Measurements from ENCODE around the gene KAZN. TPM values are rescaled to one million over a fixed set of nuclear protein-coding genes. Genes with fewer than 3 reads are reported as not detected.

Gene KAZN
- total RNA-seq, 1 experiment from 2014 or later = 7.7 TPM

- DNase-seq (ENCODE audit: low read depth) = no peak
These were observed 405.9 kb downstream of the KAZN start for GRCh38 chr1:15004396-15004795.

- DNase-seq (ENCODE audit: low read depth) = no peak
These were observed 406.6 kb downstream of the KAZN start for GRCh38 chr1:15005116-15005515.

DNA sequence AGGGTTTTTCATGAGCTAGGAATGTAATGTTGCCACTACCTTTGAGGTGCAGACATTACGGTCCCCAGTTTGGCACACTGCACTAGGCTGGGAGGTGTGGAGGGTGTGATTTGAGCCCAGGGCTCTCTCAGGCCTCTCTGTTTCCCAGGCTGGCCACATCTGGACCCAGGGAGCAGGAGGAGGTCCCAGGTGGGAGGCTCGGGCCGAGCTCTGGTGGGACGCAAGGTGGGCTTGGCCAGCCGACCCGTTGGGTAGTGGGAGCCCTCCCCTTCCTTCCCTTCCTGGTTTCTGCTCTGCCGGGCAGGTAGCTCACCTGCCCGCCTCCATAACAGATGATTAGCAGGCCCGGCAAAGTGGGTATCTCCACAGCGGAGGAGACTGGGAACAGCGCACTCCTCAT lies 408.9 kb downstream of the KAZN start:
- no peak for DNase-seq (ENCODE audit: low read depth)

DNA sequence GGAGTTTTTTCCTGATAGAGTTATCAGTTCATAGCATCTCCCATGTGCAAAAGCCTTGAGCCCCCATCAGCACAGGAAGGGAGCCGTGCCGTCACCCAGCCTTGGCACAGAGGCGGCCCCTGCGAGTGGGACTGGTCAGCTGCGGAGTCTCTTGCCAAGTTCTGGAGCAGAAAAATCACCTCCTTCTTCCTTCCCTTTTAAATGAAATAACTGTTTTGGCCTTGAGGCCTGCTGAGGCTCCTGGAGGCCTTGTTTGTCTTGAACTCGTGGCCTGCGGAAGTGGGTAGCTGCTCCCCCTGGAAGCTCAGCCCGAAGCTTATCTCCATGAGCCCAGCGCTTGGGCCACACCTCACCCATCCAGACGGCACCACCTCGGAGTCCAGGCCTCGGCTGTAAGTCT lies 409.4 kb downstream of the KAZN start:
- no peak for DNase-seq (ENCODE audit: low read depth)

- DNase-seq (ENCODE audit: low read depth) = no peak
These were observed 410.6 kb downstream of the KAZN start for GRCh38 chr1:15008783-15009729.

- DNase-seq (ENCODE audit: low read depth) = no peak
These were observed 412.7 kb downstream of the KAZN start for GRCh38 chr1:15011160-15011559.

DNA sequence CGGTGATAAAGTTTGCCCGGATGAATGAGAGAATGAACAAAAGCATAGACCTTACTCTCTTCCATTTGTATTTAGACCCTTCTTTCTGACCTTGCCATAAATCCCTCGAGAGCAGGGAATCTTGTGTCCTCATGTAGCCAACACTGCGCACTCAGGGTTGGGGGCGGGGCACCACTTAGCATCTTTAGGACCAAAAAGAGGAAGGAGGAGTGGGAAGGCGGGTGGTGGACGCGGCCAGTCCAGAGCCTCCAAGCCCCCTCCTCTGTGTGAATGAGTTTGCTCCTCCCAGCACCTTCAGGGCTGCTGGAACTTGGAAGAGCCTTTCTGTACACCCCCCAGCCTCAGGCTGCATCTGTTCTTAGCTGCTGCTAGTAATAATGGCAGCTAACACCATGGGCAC lies 413.2 kb downstream of the KAZN start:
- DNase-seq (ENCODE audit: low read depth) = no peak

DNA sequence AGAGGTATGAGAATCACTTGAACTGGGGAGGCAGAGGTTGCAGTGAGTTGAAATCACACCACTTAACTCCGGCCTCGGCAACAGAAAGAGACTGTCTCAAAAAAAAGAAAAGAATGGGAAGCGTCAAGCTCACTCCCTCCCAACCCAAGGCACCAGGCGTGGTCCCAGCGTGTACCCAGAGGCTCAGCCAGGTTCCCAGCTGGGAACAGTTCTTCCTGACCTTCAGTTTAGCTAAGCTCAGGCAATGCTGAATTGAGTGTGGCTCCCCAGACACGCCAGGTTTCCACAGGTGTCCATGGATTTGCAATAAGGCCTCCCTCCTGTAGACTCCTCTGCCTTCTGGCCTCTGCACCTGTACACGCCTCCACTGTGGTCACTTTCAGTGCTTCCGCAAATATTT lies 414.3 kb downstream of the KAZN start:
- no peak for DNase-seq (ENCODE audit: low read depth)

GRCh38 chr1:15013767-15014166 lies 415.3 kb downstream of the KAZN start:
- DNase-seq (ENCODE audit: low read depth) = no peak

GRCh38 chr1:15014516-15014915 lies 416.0 kb downstream of the KAZN start:
- no peak for DNase-seq (ENCODE audit: low read depth)

DNA sequence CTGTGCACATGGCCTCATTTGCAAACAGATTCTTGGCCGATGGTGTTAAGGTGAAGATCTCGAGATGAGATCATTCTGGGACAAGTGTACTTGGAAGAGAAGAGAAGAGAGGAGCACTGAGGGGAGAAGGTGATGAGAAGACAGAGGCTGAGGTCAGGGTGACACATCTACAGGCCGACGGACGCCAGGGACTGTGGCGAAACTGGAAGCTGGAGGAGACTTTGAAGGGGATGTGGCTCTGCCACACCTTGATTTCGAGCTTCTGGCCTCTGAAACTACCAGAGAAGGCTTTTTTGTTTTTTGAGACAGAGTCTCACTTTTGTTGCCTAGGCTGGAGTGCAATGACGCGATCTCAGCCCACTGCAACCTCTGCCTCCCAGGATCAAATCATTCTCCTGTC lies 417.5 kb downstream of the KAZN start:
- DNase-seq (ENCODE audit: low read depth) = no peak

DNA sequence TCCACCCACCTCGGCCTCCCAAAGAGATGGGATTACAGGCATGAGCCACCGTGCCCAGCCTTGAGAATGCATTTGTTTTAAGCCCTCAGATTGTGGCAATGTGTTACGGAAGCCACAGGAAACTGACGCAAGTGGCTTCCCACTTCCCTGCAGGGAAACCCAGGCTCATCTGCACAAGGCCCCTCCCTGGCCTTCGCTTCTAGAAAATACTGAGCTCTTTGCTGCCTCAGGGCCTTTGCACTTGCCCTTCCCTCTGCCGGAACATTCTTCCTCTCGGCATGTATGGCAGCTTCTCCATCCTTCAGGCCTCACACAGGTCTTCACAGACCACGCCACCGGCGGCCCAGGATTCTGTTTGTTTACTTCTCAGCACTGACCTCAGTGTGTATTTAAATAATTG lies 418.0 kb downstream of the KAZN start:
- no peak for DNase-seq (ENCODE audit: low read depth)

DNA sequence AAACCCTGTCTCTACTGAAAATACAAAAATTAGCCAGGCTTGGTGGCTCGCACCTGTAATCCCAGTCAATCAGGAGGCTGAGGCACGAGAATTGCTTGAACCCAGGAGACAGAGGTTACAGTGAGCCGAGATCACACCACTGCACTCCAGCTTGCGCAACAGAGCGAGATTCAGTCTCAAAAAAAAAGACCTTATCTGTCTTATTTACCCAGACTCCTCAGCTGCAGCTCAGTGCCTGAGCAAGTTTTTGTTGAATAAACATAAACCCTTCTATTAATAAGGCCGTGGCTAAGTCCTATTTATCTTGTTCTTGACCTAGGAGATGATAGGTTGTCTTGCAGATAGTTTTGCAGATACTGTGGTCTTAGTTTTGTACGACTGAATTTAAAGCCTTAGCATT lies 418.6 kb downstream of the KAZN start:
- DNase-seq (ENCODE audit: low read depth) = no peak

- no peak for DNase-seq (ENCODE audit: low read depth)
These were observed 420.3 kb downstream of the KAZN start for GRCh38 chr1:15018767-15019166.

GRCh38 chr1:15020943-15021745 lies 422.7 kb downstream of the KAZN start:
- no peak for DNase-seq (ENCODE audit: low read depth)

GRCh38 chr1:15022048-15022447 lies 423.6 kb downstream of the KAZN start:
- no peak for DNase-seq (ENCODE audit: low read depth)

- DNase-seq (ENCODE audit: low read depth) = no peak
These were observed 424.7 kb downstream of the KAZN start for GRCh38 chr1:15023205-15023604.

DNA sequence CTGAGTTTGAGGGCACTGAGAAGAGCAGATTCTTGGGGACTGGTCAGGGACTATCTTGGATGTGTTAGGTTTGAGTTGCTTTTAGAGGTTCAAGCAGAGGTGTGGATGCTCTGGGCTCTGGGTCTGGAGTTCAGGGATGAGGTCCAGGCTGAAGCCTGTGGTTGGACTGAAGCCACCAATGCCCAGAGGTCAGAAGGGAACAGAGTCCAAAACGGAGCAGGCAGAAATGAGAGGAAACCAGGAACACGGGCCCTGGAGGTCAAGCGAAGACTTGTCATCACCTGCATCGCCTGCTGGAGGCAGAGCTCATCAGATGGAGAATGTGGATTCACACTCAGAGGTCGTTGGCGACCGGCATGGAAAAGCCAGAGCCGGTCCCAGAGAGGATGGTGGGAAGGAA lies 425.5 kb downstream of the KAZN start:
- DNase-seq (ENCODE audit: low read depth) = no peak

- DNase-seq (ENCODE audit: low read depth) = no peak
These were observed 427.6 kb downstream of the KAZN start for GRCh38 chr1:15026117-15026489.

DNA sequence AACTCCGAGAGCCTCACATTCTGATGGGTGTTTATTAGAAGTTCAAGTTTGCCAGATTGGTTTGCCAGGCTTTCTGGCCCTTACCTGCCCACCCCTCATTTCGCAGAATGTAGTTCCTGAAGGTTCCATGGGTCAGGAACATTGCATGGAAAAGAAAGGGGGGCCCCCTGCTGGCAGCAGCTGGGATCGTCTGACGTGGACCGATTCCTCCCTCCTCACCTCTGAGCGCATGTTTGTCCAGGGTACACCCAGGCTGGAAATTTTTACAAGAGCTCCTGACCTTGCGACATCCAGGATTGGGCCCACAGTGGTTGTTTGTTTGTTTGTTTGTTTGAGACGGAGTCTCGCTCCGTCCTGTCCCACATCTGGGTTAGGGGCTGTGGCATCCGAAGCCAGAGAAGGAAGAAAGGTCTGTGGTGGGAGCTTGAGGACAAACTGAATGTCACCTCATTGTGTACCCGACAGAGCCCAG lies 429.1 kb downstream of the KAZN start:
- peak; percentile 64 for DNase-seq (ENCODE audit: low read depth)

GRCh38 chr1:15028102-15028501 lies 429.6 kb downstream of the KAZN start:
- peak; percentile 76 for DNase-seq (ENCODE audit: low read depth)

GRCh38 chr1:15028616-15029015 lies 430.1 kb downstream of the KAZN start:
- no peak for DNase-seq (ENCODE audit: low read depth)

DNA sequence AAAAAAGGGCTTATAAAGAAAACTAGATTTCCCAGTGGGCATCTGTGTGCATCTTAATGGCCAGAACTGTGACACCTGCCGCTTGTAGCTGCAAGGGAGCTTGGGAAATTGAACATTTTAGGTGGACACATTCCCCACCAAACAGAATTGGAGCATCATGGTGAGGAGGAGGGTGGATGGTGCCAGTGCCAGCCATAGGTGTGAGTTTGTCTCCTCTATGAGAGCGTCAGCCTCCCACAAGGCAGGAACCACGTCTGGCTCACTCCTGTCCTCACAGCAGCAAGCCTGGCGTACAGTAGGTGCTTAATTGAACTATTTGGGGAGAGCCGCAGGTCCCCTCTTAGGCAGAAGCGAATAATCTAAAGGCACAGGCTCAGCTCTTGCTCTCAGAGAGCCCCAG lies 430.6 kb downstream of the KAZN start:
- DNase-seq (ENCODE audit: low read depth) = no peak
